Astrocyte of the cerebellum (primary cell): ENCODE measurements around the gene THSD8.

Experiments
- DNase-seq: peaks from one replicate; pipeline ENCODE4 v3.0.0-alpha.2; 2011; ENCODE audit warnings: low read depth
- H3K4me3 ChIP-seq: 2 replicates; pipeline ENCODE4 v1.5.1; 2011; ENCODE audit warnings: mild to moderate bottlenecking, low read depth, low read length, moderate library complexity
- CTCF ChIP-seq: IDR thresholded peaks from 2 replicates; pipeline ENCODE4 v1.5.1; 2012; ENCODE audit warnings: low read length, low read depth, moderate library complexity, mild to moderate bottlenecking; ENCODE audit errors: missing control alignments
- in situ Hi-C: cut with HindIII; loops from 2 replicates; pipeline ENCODE4 v1.10.0; 2017; ENCODE audit warnings: low sequenced_read_pairs

The THSD8 gene

DNA sequence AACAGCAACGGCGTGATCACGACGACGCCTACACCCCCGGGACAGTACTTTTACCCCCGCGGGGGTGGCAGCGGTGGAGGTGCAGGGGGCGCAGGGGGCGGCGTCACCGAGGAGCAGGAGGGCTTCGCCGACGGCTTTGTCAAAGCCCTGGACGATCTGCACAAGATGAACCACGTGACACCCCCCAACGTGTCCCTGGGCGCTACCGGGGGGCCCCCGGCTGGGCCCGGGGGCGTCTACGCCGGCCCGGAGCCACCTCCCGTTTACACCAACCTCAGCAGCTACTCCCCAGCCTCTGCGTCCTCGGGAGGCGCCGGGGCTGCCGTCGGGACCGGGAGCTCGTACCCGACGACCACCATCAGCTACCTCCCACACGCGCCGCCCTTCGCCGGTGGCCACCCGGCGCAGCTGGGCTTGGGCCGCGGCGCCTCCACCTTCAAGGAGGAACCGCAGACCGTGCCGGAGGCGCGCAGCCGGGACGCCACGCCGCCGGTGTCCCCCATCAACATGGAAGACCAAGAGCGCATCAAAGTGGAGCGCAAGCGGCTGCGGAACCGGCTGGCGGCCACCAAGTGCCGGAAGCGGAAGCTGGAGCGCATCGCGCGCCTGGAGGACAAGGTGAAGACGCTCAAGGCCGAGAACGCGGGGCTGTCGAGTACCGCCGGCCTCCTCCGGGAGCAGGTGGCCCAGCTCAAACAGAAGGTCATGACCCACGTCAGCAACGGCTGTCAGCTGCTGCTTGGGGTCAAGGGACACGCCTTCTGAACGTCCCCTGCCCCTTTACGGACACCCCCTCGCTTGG, 9.6 kb upstream of the THSD8 start:
- DNase-seq = no peak
- peak overlapping the region; percentile 96 for H3K4me3 ChIP-seq
- in situ Hi-C loops = no loop called here
- TF ChIP-seq CTCF = no peak

GRCh38 chr19:12792853-12793289, 9.0 kb upstream of the THSD8 start:
- DNase-seq = no peak
- peak overlapping the region; percentile 96 for H3K4me3 ChIP-seq

GRCh38 chr19:12793290-12794195, 8.3 kb upstream of the THSD8 start:
- no peak for TF ChIP-seq CTCF
- in situ Hi-C loops = no loop called here
- DNase-seq = peak; percentile 87
- peak overlapping the region; percentile 96 for H3K4me3 ChIP-seq

More at GRCh38 chr19:12792853-12793289, 9.0 kb upstream of the THSD8 start:
- in situ Hi-C loops = no loop called here
- TF ChIP-seq CTCF = no peak

- DNase-seq = no peak
- H3K4me3 ChIP-seq = peak overlapping the region; percentile 96
- no peak for TF ChIP-seq CTCF
- in situ Hi-C loops = no loop called here
These were observed 7.5 kb upstream of the THSD8 start for GRCh38 chr19:12794196-12794941.

DNA sequence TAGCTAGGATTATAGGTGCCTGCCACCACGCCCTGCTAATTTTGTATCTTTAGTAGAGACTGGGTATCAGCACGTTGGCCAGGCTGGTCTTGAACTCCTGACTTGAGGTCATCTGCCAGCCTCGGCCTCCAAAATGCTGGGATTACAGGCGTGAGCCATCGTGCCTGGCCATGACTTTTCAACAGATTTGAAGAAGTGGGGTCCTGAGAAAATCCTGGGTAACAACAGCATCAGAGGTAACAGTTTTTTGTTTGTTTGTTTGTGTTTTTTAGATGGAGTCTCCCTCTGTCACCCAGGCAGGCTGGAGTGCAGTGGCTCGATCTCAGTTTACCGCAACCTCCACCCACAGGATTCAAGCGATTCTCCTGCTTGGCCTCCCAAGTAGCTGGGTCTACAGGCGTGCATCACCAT, 6.9 kb upstream of the THSD8 start:
- TF ChIP-seq CTCF = no peak
- in situ Hi-C loops = no loop called here
- DNase-seq = no peak
- no peak overlapping the region for H3K4me3 ChIP-seq
